CD14-positive monocyte (primary cell): Measurements from ENCODE around the gene NEDD4L. TPM values are rescaled to one million over a fixed set of nuclear protein-coding genes. Genes with fewer than 3 reads are reported as not detected.
A peak's percentile ranks its signal among the peaks of the same experiment; 100 is the strongest.

Experiments
- DNase-seq, 3 donors: peaks; one replicate each; pipeline ENCODE4 v3.0.0-alpha.2; 2011 to 2022
- H2AFZ ChIP-seq: 2 replicates; pipeline ENCODE4 v1.6.0; 2012; ENCODE audit warnings: mild to moderate bottlenecking, low read depth, low read length, inconsistent platforms; ENCODE audit not compliant: insufficient read depth, poor library complexity, severe bottlenecking
- H3K27ac ChIP-seq, 2 donors: 1 replicate in 1 of 2; 2 replicates in 1 of 2; pipeline ENCODE4 v1.5.1; 2012 to 2013; ENCODE audit warnings: low read length in 2 of 2, control low read depth in 1 of 2, inconsistent platforms in 1 of 2, low read depth in 1 of 2, mild to moderate bottlenecking in 1 of 2
- H3K27me3 ChIP-seq, 2 donors: one replicate each; pipeline versions ENCODE4 v1.6.0 to v1.6.1; 2011 to 2013; ENCODE audit warnings: low read length in 2 of 2; ENCODE audit not compliant: control insufficient read depth in 2 of 2, insufficient read depth in 2 of 2
- H3K36me3 ChIP-seq, 2 donors: replicated peaks in 1 of 2; 1 replicate in 1 of 2; 2 replicates in 1 of 2; pipeline versions ENCODE4 v1.5.1 to v1.6.1; 2012 to 2013; ENCODE audit warnings: low read length in 2 of 2, control low read depth in 1 of 2, inconsistent platforms in 1 of 2, mild to moderate bottlenecking in 1 of 2; ENCODE audit not compliant: insufficient read depth in 2 of 2, control insufficient read depth in 1 of 2
- H3K4me1 ChIP-seq, 2 donors: 1 replicate in 1 of 2; 2 replicates in 1 of 2; pipeline versions ENCODE4 v1.5.1 to v1.6.1; 2012 to 2013; ENCODE audit warnings: low read length in 2 of 2, control low read depth in 1 of 2, inconsistent platforms in 1 of 2, mild to moderate bottlenecking in 1 of 2, moderate library complexity in 1 of 2; ENCODE audit not compliant: insufficient read depth in 2 of 2, control insufficient read depth in 1 of 2
- H3K4me2 ChIP-seq: replicated peaks from 2 replicates; pipeline ENCODE3; 2012; ENCODE audit warnings: low read length, moderate library complexity, mild to moderate bottlenecking; ENCODE audit not compliant: poor library complexity, severe bottlenecking; ENCODE audit errors: extremely low read depth
- H3K4me3 ChIP-seq, 3 experiments: fragments of 200-600 bp in 1 of 3; sonication (generic) in 1 of 3; replicated peaks in 1 of 3; 1 replicate in 2 of 3; 2 replicates in 1 of 3; pipeline ENCODE4 v1.5.1; 2011 to 2013; ENCODE audit warnings: low read length in 3 of 3, mild to moderate bottlenecking in 3 of 3, control low read depth in 2 of 3, low read depth in 2 of 3, inconsistent platforms in 1 of 3, moderate library complexity in 1 of 3
- H3K79me2 ChIP-seq: 2 replicates; pipeline ENCODE4 v1.6.0; 2012; ENCODE audit warnings: mild to moderate bottlenecking, control low read depth, inconsistent platforms, low read length, moderate library complexity; ENCODE audit not compliant: insufficient read depth
- H3K9ac ChIP-seq: 2 replicates; pipeline ENCODE4 v1.6.0; 2017; ENCODE audit warnings: low read length, mild to moderate bottlenecking; ENCODE audit not compliant: insufficient read depth, poor library complexity, severe bottlenecking
- H3K9me3 ChIP-seq, 2 donors: replicated peaks in 1 of 2; 1 replicate in 1 of 2; 2 replicates in 1 of 2; pipeline versions ENCODE4 v1.5.1 to v1.6.1; 2012 to 2013; ENCODE audit warnings: low read length in 2 of 2, control low read depth in 1 of 2; ENCODE audit not compliant: control insufficient read depth in 1 of 2, insufficient read depth in 1 of 2
- H4K20me1 ChIP-seq: 2 replicates; pipeline ENCODE4 v1.6.0; 2012; ENCODE audit warnings: mild to moderate bottlenecking, low read length, control low read depth, moderate library complexity; ENCODE audit not compliant: insufficient read depth
- H3K27ac Mint-ChIP-seq, 7 donors: one replicate each; pipeline ENCODE4 v1.8.0; 2020; ENCODE audit warnings: mild to moderate bottlenecking in 7 of 7, mixed read lengths in 7 of 7, moderate library complexity in 6 of 7, inconsistent platforms in 2 of 7
- H3K27me3 Mint-ChIP-seq, 3 donors: one replicate each; pipeline ENCODE4 v1.8.0; 2021 to 2022; ENCODE audit warnings: low read depth in 3 of 3, mild to moderate bottlenecking in 3 of 3, mixed read lengths in 3 of 3, moderate library complexity in 3 of 3, inconsistent platforms in 1 of 3
- H3K36me3 Mint-ChIP-seq, 2 donors: one replicate each; pipeline ENCODE4 v1.8.0; 2020; ENCODE audit warnings: mixed read lengths in 2 of 2, inconsistent platforms in 1 of 2, mild to moderate bottlenecking in 1 of 2
- H3K4me1 Mint-ChIP-seq: one replicate; pipeline ENCODE4 v1.8.0; 2020; ENCODE audit warnings: mild to moderate bottlenecking, mixed read lengths
- H3K4me3 Mint-ChIP-seq, 2 donors: one replicate each; pipeline ENCODE4 v1.8.0; 2020; ENCODE audit warnings: mild to moderate bottlenecking in 2 of 2, mixed read lengths in 2 of 2, moderate library complexity in 1 of 2
- H3K9me3 Mint-ChIP-seq, 7 donors: one replicate each; pipeline ENCODE4 v1.8.0; 2020 to 2022; ENCODE audit warnings: mixed read lengths in 7 of 7, mild to moderate bottlenecking in 6 of 7, moderate library complexity in 6 of 7, inconsistent platforms in 2 of 7
- WGBS: methylation state at CpG from one replicate; pipeline ENCODE4 v1.1.5; 2013; ENCODE audit warnings: missing lambda C conversion rate; ENCODE audit not compliant: insufficient coverage; 5-methylcytosine and 5-hydroxymethylcytosine counted together
- intact Hi-C, 2 donors: fragments of 100-400 bp; cut with micrococcal nuclease; formaldehyde crosslinking; loops; one replicate each; pipeline versions ENCODE4 v1.15.0 to v1.15.1; 2023
- polyA plus RNA-seq, 3 donors: library from polyadenylated mRNA; depleted of rRNA in 1 of 3; unstranded in 2 of 3; stranded (reverse) in 1 of 3; fragments of 300-500 nt in 2 of 3; fragments of >200 nt in 1 of 3; fragmentation: Illumina TruSeq in 2 of 3; gene quantifications; 1 replicate in 2 of 3; 2 replicates in 1 of 3; pipeline ENCODE4 v1.2.3, GENCODE V29; 2012 to 2021
- TF ChIP-seq, protein P1 (sequence below): fragments of 200-600 bp; IDR thresholded peaks from one replicate; pipeline ENCODE4 v1.8.0; 2022; ENCODE audit warnings: antibody characterized with exemption, mild to moderate bottlenecking

Gene NEDD4L
- polyA plus RNA-seq, 3 donors: 2.5 to 5.2 (median 4.5) TPM

DNA sequence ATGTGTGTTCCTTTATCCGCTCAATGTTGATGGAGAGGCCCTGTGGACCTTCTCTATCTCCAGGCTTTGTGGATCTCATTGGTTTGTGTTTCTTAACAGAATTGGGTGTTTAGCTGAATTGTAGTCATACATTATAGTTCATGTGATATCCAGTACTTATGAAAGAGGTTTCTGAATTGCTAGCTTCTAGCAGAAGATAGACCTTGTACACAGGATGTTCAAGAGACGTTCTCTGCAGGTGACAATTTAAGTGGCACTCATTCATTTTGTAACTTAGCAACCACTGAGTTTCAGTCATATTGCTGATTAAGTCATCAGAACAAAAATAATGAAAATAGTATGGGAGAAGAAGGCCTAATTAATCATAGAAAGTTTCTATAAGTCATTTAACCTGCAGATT, 305.6 kb downstream of the NEDD4L start:
- Mint-ChIP-seq H3K27ac (peak overlapping the region in 1 of 7 donors; percentile 2), H3K9me3 (no peaks in the 10 kb centered on the region), H3K4me3 (no peak overlapping the region), H3K36me3 (no peaks in the 10 kb centered on the region), H3K27me3 (peaks cover 0 to 2% (median under 1%) of the 10 kb centered on the region in 3 donors), H3K4me1 (peaks cover 11% of the 10 kb centered on the region)
- intact Hi-C loops: no loop called here
- 100% methylated on average over 1 of the region's 2 CpGs for WGBS
- Histone ChIP-seq H3K4me3 (no peak overlapping the region), H3K79me2 (no peaks in the 10 kb centered on the region), H3K9me3 (no peaks in the 10 kb centered on the region), H2AFZ (no peak overlapping the region), H3K36me3 (no peaks in the 10 kb centered on the region), H3K4me1 (peaks cover 12 to 16% of the 10 kb centered on the region in 2 donors), H3K27me3 (no peaks in the 10 kb centered on the region), H4K20me1 (no peaks in the 10 kb centered on the region), H3K27ac (no peak overlapping the region), H3K4me2 (no peak overlapping the region), H3K9ac (no peak overlapping the region)
- TF ChIP-seq, protein P1, sequence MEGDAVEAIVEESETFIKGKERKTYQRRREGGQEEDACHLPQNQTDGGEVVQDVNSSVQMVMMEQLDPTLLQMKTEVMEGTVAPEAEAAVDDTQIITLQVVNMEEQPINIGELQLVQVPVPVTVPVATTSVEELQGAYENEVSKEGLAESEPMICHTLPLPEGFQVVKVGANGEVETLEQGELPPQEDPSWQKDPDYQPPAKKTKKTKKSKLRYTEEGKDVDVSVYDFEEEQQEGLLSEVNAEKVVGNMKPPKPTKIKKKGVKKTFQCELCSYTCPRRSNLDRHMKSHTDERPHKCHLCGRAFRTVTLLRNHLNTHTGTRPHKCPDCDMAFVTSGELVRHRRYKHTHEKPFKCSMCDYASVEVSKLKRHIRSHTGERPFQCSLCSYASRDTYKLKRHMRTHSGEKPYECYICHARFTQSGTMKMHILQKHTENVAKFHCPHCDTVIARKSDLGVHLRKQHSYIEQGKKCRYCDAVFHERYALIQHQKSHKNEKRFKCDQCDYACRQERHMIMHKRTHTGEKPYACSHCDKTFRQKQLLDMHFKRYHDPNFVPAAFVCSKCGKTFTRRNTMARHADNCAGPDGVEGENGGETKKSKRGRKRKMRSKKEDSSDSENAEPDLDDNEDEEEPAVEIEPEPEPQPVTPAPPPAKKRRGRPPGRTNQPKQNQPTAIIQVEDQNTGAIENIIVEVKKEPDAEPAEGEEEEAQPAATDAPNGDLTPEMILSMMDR: no peak
- DNase-seq: no peak

DNA sequence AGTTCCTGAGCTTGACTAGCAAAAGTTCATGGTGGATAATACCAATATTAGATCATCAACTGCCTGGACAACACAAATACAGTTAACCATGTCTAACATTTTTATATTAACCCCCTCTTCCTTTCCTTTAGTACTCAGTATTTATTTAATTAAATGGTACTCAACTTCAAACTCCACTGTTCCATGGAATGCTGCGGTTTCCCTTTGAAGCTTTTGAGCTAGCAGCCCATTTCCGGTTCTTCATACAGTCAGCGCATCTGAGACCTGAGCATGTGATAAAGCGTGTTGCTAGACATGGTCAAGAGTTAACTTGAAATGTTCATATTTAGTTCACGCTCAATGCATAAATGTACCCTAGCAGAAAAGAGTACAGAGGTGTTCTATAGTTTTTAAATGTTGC, 306.5 kb downstream of the NEDD4L start:
- H3K9me3 Mint-ChIP-seq: no peaks in the 10 kb centered on the region
- H3K36me3 Mint-ChIP-seq: no peaks in the 10 kb centered on the region
- Histone ChIP-seq H3K9me3 (no peaks in the 10 kb centered on the region), H3K4me2 (no peak overlapping the region), H3K79me2 (no peaks in the 10 kb centered on the region), H4K20me1 (no peaks in the 10 kb centered on the region), H3K9ac (no peak overlapping the region), H3K4me1 (peaks cover 12 to 16% of the 10 kb centered on the region in 2 donors), H3K27ac (no peak overlapping the region), H3K36me3 (no peaks in the 10 kb centered on the region), H2AFZ (no peak overlapping the region), H3K27me3 (no peaks in the 10 kb centered on the region), H3K4me3 (no peak overlapping the region)
- no peak overlapping the region for H3K27ac Mint-ChIP-seq
- peaks cover 0 to 4% (median 3%) of the 10 kb centered on the region in 3 donors for H3K27me3 Mint-ChIP-seq
- no peak for DNase-seq
- no peak overlapping the region for H3K4me3 Mint-ChIP-seq
- peaks cover 11% of the 10 kb centered on the region for H3K4me1 Mint-ChIP-seq
- intact Hi-C loops: no loop called here
- TF ChIP-seq, protein P1: no peak
- 100% methylated on average over 3 of the region's 5 CpGs for WGBS
